Retinal pigment epithelial cell (primary cell): ENCODE data around the gene ANKRD10.

ENCODE experiments used
- DNase-seq: peaks from one replicate; pipeline ENCODE4 v3.0.0-alpha.2; 2010; ENCODE audit warnings: low read depth
- H3K4me3 ChIP-seq: 2 replicates; pipeline ENCODE4 v1.5.1; 2011; ENCODE audit warnings: mild to moderate bottlenecking, low read length, control low read depth, moderate library complexity
- TF ChIP-seq, protein P1 (sequence below): conservative IDR thresholded peaks from 2 replicates; pipeline ENCODE4 v1.5.1; 2011; ENCODE audit warnings: low read depth, low read length, control low read depth, inconsistent platforms

The ANKRD10 gene

DNA sequence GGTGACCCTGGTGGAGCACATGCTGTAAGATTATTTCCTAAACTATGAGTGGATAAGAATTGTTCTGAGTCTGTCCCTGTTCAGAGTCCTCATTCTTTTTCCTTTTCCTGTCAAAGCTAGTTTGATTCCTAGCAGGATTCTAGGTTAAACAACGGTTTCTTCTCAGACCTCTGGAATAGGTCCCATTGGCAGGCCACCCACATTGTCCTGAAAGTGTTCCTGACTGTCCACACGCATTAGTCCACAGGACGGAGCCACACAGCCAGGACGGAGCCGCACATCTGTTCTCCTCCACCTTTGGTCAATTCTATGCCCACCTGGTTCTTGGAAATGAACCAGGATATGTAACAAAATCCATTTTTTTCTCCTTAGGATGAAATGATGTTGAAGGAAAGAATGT, 46.1 kb downstream of the ANKRD10 start:
- no peak overlapping the region for H3K4me3 ChIP-seq
- TF ChIP-seq, protein P1, sequence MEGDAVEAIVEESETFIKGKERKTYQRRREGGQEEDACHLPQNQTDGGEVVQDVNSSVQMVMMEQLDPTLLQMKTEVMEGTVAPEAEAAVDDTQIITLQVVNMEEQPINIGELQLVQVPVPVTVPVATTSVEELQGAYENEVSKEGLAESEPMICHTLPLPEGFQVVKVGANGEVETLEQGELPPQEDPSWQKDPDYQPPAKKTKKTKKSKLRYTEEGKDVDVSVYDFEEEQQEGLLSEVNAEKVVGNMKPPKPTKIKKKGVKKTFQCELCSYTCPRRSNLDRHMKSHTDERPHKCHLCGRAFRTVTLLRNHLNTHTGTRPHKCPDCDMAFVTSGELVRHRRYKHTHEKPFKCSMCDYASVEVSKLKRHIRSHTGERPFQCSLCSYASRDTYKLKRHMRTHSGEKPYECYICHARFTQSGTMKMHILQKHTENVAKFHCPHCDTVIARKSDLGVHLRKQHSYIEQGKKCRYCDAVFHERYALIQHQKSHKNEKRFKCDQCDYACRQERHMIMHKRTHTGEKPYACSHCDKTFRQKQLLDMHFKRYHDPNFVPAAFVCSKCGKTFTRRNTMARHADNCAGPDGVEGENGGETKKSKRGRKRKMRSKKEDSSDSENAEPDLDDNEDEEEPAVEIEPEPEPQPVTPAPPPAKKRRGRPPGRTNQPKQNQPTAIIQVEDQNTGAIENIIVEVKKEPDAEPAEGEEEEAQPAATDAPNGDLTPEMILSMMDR = no peak

DNA sequence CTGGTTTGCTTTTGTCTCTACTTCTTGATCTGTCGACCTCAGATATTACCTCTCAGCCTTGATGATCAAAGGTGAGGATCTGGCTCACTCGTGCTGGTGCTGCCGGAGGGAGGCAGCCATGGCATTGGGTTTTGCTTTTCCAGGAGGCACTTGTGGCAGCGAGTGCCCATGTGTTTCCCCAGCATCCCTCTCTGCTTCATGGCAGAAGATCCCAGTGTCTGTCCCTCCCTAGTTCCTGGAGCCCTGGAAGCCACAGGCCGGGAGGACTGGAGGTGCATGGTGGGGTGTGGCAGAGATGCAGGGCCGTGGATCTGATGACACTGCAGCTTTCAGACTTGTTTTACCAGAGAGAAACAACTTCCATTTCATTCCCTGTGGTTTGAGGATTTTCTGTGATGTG, 47.5 kb downstream of the ANKRD10 start:
- H3K4me3 ChIP-seq = no peak overlapping the region
- TF ChIP-seq, protein P1 = no peak
- DNase-seq = no peak

More for the DNA sequence above, 46.1 kb downstream of the ANKRD10 start:
- DNase-seq = no peak

DNA sequence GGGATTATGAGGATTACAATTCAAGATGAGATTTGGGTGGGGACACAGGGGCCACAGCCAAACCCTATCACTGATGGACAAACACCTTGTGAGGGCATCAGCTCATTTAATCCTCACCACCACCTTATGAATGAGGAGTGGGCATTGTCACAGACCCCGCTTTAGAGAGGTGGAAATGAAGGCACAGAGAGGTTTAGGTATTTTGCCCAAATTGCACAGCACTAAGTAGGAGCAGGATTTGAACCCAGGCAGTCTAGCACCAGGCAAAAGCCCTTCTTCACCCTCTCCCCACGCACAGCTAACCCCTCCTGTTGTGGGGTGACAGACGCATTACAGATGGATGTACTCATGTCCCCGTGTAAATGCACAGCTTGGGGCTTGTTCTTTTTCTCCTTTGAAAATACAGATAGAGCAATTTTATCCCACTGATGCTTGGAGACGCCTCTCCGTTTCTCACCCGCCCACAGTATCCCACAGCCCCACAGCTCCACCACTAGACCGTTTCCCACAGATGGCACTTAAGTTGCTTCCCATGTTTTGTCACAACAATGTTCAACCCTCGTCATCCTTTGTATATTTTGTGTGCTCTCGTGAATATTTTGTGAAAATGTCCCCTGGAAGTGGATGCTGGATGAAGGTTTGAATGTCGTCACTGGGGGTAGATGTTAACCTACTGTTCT, 48.2 kb downstream of the ANKRD10 start:
- TF ChIP-seq, protein P1 = no peak
- no peak for DNase-seq
- H3K4me3 ChIP-seq = no peak overlapping the region

DNA sequence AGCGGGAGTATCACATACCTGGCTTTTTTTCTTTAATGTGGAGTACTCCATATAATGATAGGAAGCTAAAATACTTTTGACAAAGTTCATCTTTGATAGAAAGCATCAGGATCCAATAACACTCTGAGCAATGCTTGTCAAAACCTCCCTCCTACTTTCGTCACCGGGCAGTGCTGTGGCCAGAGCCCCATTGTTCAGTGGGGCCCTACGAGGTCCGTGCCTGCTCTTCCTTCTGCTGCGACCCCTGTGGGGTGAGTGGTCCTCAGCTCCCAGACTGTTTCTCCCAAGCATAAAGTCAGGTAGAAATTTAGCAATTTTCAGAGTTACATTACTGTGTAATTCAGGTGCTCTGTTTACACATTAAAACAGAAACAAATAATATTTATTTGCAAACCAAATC, 51.2 kb downstream of the ANKRD10 start:
- no peak overlapping the region for H3K4me3 ChIP-seq
- no peak for DNase-seq
- TF ChIP-seq, protein P1 = no peak

DNA sequence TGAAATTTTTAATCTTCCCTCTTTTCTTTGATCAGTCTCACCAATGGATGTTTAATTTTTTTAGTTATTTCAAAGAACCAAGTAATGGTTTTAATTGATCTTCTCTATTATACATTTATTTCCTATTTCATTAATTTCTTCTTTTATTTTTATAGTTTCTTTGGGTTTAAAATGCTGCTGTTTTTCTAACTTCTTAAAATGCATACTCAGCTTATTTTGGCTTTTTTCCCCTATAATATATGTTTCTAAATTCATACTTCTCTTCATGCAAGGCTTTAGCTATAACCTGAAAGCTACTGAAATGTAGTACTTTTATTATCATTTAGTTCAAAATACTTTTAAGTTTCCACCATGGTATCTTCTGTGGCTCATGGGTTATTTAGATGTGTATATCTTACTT, 53.9 kb downstream of the ANKRD10 start:
- TF ChIP-seq, protein P1 = no peak
- no peak for DNase-seq
- H3K4me3 ChIP-seq = no peak overlapping the region

DNA sequence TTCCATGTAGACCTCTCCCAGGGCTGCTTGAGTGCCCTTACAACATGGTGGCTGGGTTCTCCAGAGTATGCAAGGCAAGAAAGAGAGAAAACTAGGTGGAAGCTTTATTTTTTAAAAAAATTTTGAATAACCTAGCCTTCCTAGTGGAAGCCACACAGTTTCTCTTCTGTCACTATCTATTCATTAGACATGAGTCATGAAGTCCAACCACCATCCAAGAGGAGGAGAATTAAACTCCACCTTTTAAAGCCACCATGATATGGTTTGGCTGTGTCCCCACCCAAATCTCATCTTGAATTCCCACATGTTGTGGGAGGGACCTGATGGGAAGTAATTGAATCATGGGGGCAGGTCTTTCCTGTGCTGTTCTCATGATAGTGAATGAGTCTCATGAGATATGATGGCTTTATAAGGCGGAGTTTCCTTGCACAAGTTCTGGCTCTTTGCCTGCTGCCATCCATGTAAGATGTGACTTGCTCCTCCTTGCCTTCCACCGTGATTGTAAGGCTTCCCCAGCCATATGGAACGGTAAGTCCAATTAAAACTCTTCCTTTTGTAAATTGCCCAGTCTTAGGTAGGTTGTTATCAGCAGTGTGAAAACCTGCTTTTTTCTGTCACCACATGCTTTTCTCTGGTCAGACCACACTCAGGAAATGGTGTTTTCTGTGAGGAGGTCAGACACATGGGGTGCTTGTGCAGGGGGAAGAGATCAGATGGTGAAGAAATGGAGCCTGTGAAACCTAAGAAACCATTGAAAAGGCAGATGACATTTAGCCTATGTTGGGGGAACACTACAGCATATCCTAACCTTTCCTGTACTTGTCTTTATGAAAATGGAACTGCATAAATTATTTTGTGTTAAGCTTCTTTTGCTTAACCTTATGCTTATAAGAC, 57.7 kb downstream of the ANKRD10 start:
- TF ChIP-seq, protein P1 = no peak
- DNase-seq = no peak

DNA sequence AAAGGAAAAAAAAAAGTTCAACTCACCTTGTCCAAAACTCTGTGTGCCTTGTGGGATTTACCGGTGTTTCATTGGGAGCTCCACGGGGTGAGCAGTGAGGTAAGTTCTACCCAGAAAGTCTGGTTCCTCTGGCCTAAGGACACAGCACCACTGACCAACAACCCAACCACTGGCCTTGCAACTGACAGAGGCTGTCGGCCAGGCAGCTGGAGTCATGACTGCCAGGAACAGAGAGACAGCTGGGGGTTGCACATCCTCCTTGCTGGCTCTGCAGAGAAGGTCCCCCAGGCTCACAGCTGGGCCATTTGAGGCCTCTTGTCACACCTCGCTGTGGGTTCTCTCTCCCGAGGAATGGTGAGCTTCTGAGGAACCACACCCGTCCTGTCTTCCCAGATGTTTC, 59.5 kb downstream of the ANKRD10 start:
- H3K4me3 ChIP-seq = no peak overlapping the region
- no peak for DNase-seq
- TF ChIP-seq, protein P1 = no peak

More for the DNA sequence above, 57.7 kb downstream of the ANKRD10 start:
- H3K4me3 ChIP-seq = no peak overlapping the region
